HL-60/S4 treated with phorbol 12-myristate 13-acetate at 8.2 ng/mL for 4 days and 3 days (cell line): Measurements from ENCODE around the gene TBR1.

Experiments
- in situ Hi-C: fragments of 300-500 bp; cut with MboI; formaldehyde crosslinking; loops from 2 replicates; pipeline ENCODE4 v1.15.0; 2022; ENCODE audit warnings: low sequenced_read_pairs

Gene TBR1

DNA sequence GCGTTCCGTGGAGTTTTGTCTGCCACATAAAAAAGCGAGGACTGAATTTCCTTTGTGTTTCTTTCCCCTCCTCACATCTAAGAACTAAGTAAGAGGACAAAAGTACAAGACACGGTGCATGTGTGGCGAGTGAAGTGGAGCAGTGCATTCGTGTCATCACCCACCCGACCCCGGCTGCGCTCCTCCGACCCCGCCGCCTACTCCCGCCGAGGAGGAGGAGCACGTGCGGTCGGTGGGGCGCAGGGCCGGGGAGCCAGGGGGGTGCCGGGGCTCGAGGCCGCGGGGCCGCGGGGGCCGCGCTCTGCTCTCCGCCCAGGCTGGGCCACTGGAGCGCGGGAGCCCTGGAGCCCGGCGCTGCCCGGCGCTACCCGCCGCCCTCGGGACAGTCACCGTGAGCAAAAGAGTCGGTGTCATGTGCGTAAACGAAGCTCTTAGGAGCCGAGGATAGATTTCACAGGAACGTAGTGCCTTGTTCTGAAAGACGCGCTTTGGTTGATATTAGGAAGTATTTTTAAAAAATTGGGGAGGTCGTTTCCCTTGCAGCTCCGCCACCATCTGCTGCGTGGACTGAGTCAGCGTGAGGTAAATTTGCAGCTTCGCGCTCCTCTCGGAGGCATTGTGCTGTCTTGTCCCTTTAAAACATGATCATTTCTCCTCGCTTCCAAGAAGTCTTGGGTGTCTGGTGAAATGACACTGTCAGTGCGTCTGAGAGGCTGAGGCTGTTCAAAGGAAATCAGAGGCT, 11.0 kb downstream of the TBR1 start:
- in situ Hi-C loops = no loop called here

DNA sequence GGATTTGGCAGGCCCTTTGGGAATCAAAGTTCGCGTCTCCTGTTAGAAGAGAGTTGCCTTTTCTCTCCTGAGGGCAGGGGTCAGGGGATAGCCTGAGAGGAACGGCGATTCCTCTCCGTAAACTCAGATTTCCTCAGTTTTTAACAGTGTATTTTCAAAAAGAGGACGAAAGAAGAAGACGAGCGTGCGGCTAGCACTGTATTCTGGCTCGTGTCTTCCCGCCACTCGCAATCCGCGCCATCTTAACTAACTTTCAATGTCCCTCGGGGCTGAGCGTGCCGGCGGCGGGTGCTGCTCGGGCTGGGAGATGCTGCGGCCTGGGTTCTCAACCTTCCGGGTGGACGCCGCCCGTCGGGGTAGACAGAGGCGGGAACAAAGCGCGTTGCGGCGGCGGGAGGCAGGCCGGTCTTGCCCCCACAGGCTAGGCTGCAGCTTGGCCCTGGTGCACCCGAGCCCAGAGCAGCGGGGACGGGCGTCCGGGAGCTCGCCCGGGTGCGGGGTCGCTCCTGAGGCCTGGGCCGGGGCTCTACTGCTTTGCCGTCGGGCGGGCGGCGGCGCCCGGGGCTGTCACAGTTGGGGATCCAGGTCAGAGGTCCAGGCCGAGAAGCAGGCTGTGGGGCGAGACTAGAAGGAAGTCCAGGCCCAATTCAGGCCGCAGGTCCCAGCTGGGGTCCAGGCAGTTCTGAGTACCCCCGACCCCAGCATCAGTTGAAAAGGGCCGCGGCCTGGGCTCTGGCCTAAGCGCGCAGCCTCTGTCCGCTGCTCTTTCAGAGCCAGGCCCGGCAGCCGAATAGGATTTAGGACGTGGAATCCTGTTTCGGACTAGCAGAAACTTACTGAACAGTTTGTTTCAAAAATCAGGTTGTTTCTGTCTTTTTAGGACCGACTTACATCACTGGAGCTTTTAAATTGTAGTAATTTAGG, 11.8 kb downstream of the TBR1 start:
- in situ Hi-C loops = no loop called here

DNA sequence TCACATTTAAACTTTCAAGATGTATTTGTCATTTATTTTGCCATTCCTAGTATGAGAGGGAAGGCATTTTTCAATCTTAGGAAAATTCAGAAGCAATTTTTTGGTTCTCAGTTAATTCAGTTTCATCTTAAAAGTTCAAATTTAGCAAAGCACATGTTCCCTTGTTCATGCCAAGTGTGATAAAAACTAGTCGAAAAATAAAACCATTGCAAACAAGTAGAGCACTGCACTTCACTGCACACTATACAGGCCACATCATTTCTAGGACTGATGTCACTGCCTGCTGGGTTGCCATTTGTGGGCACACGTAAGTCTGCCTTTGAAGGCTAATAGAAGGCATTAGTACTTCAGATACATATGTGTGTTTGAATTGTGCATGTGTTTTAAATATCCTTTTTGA, 14.3 kb downstream of the TBR1 start:
- in situ Hi-C loops = no loop called here

DNA sequence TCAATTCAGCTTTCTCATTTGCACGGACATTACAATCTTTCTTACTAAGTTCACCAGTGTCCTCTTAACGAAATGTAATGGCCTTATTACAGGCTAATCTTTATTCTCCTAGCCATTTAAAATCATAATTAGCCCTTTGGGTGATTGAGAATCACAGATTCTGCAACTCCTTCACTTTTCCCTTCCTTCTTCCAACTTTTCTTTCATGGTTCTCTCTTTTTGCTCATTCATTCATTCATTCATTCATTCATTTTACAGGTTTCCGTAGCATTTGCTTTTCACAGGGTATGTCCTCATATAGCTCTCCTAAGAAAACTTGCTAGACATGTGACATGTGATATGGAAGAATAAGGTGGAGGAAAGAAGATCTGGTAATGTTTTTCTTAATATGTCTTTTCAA, 16.0 kb downstream of the TBR1 start:
- in situ Hi-C loops = no loop called here

DNA sequence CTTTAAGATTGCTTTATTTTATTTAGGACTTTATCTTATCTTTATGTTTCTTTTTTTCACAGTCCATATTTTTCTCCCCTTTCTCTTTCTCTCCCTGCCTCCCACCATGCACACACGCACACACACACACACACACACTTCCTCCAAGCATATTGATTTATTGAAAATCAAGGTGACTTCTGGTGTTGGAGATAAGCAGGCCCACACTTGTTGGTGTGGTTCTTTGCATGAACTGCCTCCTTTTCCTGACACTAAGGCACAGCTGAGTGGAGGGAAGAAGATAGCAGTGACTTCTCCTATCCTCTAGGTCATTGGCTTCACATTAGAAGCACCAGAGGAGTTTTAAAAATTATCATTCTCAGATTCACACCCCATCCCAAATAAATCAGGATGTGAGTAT, 18.0 kb downstream of the TBR1 start:
- in situ Hi-C loops = no loop called here

DNA sequence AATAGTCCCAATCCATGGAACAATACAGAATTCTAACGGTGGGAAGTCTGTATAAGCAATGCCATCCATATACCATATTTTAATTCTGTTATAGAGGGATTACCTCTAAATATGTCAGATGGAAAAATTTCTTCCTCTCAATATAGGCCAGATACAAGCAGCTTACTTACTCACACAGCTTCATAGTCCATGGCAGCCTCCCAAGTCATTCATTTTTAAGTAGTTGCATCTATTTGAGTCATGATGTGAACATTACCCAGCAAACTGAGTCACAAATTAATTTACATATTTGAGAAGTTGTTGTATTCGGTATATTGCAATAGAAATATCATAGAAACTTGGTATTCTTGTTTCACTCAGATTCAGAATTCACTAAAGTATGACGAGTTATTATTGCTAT, 20.3 kb downstream of the TBR1 start:
- in situ Hi-C loops = no loop called here

DNA sequence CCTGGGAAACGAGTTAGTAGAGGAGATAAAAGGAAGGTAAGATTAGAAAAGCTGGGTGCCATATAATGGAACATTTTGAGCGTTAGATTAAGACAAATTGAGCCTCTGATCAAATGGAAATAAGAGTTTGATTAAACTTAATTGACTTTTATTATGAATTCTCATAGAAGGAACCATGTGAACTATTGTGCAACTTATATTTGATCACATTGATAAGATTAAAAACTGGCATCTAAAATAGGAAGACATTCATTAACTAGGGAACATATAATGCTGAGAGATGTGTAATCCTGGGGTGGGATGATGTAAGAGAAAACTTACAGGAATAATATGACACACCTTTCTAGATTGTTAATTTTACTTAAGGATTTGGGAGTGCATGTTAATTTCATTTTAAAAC, 22.5 kb downstream of the TBR1 start:
- in situ Hi-C loops = no loop called here

DNA sequence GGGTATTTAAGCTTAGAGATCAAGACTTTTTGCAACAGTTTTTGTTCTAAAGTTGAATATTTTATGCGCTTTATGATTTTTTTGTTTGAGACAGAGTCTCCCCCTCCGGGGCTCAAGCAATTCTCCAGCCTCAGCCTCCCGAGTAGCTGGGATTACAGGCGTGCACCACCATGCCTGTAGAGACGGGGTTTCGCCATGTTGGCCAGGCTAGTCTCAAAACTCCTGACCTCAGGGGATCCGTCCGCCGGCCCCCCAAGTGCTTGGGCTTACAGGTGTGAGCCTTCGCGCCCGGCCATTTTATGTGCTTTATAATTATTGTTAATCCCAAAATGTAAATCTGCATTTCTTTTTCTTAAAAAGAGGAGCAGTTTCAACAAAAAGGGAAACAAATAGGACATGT, 29.0 kb downstream of the TBR1 start:
- in situ Hi-C loops = no loop called here

DNA sequence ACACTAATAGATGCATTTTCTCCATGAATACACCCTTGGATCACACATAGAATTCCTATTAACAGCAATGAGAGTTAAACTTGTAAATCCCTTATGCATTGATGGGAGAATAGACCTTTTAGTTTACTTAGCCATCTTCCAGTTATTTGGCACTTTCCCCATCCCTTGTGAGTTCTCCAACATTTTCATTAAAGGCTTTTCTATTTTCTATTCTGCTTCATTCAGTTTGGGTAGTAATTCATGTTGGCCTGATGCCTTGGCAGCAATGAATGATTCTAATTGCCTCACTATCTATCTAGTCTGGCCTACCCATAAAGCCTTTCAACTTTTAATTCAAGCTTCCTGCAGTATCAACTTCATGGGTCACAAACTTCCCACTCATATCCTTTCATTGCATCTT, 32.3 kb downstream of the TBR1 start:
- in situ Hi-C loops = no loop called here

DNA sequence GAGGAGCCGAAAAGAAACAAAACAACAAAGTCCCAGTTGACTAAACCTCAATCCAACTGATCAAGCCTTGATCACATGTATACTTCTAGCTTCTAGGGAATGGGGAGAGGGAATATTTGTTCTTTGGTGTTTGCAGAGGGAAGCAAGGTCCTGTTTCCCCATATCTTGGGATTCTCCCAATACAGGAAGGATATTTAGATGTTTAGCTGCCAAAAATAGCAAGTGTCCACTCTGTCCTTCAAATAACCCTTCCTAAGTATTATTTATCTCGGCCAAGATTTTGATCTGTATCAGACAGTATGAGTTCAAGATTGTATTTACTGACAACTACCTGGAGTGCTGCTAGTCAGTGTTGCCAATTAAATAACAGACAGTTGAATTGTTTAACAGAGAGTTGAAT, 55.5 kb downstream of the TBR1 start:
- in situ Hi-C loops = no loop called here

DNA sequence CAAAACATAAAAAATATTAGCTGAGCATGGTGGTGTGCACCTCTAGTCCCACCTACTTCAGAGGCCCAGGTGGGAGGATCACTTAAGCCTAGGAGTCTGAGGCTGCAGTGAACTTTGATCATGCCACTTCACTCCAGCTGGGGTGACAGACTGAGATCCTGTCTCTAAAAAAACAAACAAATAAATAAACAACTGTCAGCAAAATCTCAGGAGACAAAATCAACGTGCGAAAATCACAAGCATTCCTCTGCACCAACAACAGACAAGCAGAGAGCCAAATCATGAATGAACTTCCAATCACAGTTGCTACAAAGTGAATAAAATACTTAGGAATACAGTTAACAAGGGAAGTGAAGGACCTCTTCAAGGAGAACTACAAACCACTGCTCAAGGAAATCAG, 58.8 kb downstream of the TBR1 start:
- in situ Hi-C loops = no loop called here
